Mesenchymal stem cell (in vitro differentiated cells and primary cell): Measurements from ENCODE around the gene GABRG3.

Source experiments
- DNase-seq: peaks from one replicate; pipeline ENCODE4 v3.0.0-alpha.2; 2013
- H2AFZ ChIP-seq: one replicate; pipeline ENCODE4 v1.6.1; 2013; ENCODE audit warnings: low read depth, mild to moderate bottlenecking, control low read depth, inconsistent platforms, low read length, moderate library complexity
- H2AK5ac ChIP-seq: 2 replicates; pipeline ENCODE4 v1.6.1; 2013; ENCODE audit warnings: low read length, moderate library complexity, mild to moderate bottlenecking, inconsistent platforms; ENCODE audit not compliant: severe bottlenecking
- H2BK120ac ChIP-seq: one replicate; pipeline ENCODE4 v1.6.1; 2013; ENCODE audit warnings: low read depth, mild to moderate bottlenecking, inconsistent platforms, low read length, moderate library complexity
- H2BK12ac ChIP-seq, 2 experiments: one replicate each; pipeline ENCODE4 v1.6.1; 2013; ENCODE audit warnings: inconsistent platforms in 2 of 2, low read length in 2 of 2, mild to moderate bottlenecking in 2 of 2, moderate library complexity in 2 of 2, control low read depth in 1 of 2
- H2BK15ac ChIP-seq: one replicate; pipeline ENCODE4 v1.6.1; 2013; ENCODE audit warnings: mild to moderate bottlenecking, low read depth, inconsistent platforms; ENCODE audit not compliant: poor library complexity, severe bottlenecking
- H2BK5ac ChIP-seq: 2 replicates; pipeline ENCODE4 v1.6.1; 2013; ENCODE audit warnings: low read depth, mild to moderate bottlenecking, low read length, control low read depth, inconsistent platforms; ENCODE audit not compliant: poor library complexity, severe bottlenecking
- H3K14ac ChIP-seq, 2 experiments: one replicate each; pipeline ENCODE4 v1.6.1; 2013; ENCODE audit warnings: inconsistent platforms in 2 of 2, low read length in 2 of 2, control low read depth in 1 of 2, mild to moderate bottlenecking in 1 of 2, moderate library complexity in 1 of 2
- H3K18ac ChIP-seq, 2 experiments: one replicate each; pipeline ENCODE4 v1.6.1; 2013; ENCODE audit warnings: inconsistent platforms in 2 of 2, low read length in 2 of 2, control low read depth in 1 of 2, low read depth in 1 of 2, mild to moderate bottlenecking in 1 of 2
- H3K23ac ChIP-seq, 2 experiments: one replicate each; pipeline ENCODE4 v1.6.1; 2013; ENCODE audit warnings: inconsistent platforms in 2 of 2, low read length in 2 of 2, mild to moderate bottlenecking in 2 of 2, moderate library complexity in 2 of 2, control low read depth in 1 of 2
- H3K27ac ChIP-seq: 2 replicates; pipeline ENCODE4 v1.5.1; 2013; ENCODE audit warnings: mild to moderate bottlenecking, moderate library complexity, low read length, control low read depth, inconsistent platforms; ENCODE audit not compliant: poor library complexity, severe bottlenecking
- H3K27me3 ChIP-seq, 2 experiments: 2 replicates each; pipeline versions ENCODE4 v1.6.1 to v1.7.0; 2013; ENCODE audit warnings: low read length in 2 of 2, mild to moderate bottlenecking in 2 of 2, moderate library complexity in 2 of 2, control low read depth in 1 of 2, inconsistent platforms in 1 of 2; ENCODE audit not compliant: control insufficient read depth in 1 of 2, insufficient read depth in 1 of 2
- H3K36me3 ChIP-seq, 2 experiments: 2 replicates each; pipeline versions ENCODE4 v1.6.1 to v1.7.0; 2013; ENCODE audit warnings: low read length in 2 of 2, control low read depth in 1 of 2, inconsistent platforms in 1 of 2, low read depth in 1 of 2, mild to moderate bottlenecking in 1 of 2; ENCODE audit not compliant: insufficient read depth in 2 of 2, control insufficient read depth in 1 of 2
- H3K4ac ChIP-seq, 2 experiments: one replicate each; pipeline ENCODE4 v1.6.1; 2013; ENCODE audit warnings: inconsistent platforms in 2 of 2, low read length in 2 of 2, mild to moderate bottlenecking in 2 of 2, moderate library complexity in 2 of 2, control low read depth in 1 of 2, low read depth in 1 of 2
- H3K4me1 ChIP-seq: 2 replicates; pipeline ENCODE4 v1.6.1; 2013; ENCODE audit warnings: low read depth, low read length, control low read depth; ENCODE audit not compliant: control insufficient read depth, insufficient read depth
- H3K4me2 ChIP-seq: 2 replicates; pipeline ENCODE4 v1.6.1; 2013; ENCODE audit warnings: low read length, mild to moderate bottlenecking, inconsistent platforms; ENCODE audit not compliant: poor library complexity, severe bottlenecking
- H3K4me3 ChIP-seq, 2 experiments: 2 replicates each; pipeline versions ENCODE4 v1.5.1 to v1.7.0; 2013; ENCODE audit warnings: low read length in 2 of 2, mild to moderate bottlenecking in 2 of 2, control low read depth in 1 of 2, low read depth in 1 of 2; ENCODE audit not compliant: insufficient read depth in 1 of 2
- H3K79me1 ChIP-seq: replicated peaks from 2 replicates; pipeline ENCODE4 v1.6.1; 2013; ENCODE audit warnings: mild to moderate bottlenecking, control low read depth, low read length, inconsistent platforms; ENCODE audit not compliant: poor library complexity, severe bottlenecking
- H3K9ac ChIP-seq: 2 replicates; pipeline ENCODE4 v1.7.0; 2013; ENCODE audit warnings: mild to moderate bottlenecking, low read length, moderate library complexity
- H3K9me3 ChIP-seq: 2 replicates; pipeline ENCODE4 v1.7.0; 2013; ENCODE audit warnings: mild to moderate bottlenecking, low read length; ENCODE audit not compliant: control insufficient read depth
- H4K8ac ChIP-seq: one replicate; pipeline ENCODE4 v1.6.1; 2013; ENCODE audit warnings: inconsistent platforms, mild to moderate bottlenecking, low read length, moderate library complexity
- H4K91ac ChIP-seq: one replicate; pipeline ENCODE4 v1.6.1; 2013; ENCODE audit warnings: mild to moderate bottlenecking, low read length, inconsistent platforms
- WGBS: methylation state at CpG from one replicate; pipeline ENCODE4 v1.1.7; 2013; ENCODE audit warnings: mixed read lengths; 5-methylcytosine and 5-hydroxymethylcytosine counted together

GABRG3 gene

DNA sequence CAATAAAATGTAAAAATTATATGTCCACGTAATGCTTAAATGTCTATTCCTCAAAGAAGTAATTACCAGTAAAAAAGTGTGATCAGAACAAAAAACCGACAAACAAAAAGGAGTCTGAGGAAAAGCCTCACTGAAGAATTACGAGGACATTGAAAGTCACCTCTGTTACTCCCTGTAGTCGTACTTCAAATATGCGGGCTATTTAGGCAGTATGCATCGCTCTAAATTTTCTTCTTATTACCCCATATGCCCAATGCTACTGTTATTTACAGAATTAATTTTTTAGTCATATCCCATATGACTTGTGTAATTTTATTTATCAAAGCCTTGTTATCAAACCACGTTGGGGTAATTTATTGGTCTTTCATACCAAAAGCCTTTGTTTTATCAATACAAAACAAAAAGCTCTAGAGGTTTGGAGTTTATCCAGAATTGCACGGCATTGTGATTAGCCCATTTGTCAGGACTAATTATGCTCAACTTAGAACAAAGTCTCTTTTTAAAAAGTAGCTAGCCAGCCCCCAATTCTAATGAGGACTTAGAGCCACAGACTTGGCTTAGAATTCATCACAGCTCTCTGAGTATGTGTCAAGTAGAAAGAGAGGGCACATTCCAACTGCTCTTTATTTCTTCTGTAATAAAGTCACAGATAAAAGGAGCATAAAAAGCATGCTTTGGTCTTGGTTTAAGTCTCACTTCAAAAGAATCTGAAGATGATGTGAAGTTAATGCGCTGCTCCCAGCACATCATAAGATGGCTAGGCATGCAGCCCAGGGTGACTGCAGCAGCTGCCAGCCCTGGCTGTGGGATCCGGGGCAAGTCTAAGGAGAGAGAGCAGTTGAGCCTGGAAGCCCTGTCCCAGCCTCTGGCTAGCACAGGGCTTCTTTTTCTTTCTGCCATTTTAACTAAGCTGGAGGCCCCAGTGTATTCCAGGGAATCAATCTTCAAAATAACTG lies 521.0 kb downstream of the GABRG3 start:
- no peak overlapping the region for H3K4me3 ChIP-seq
- no peak overlapping the region for H2AK5ac ChIP-seq
- no peak overlapping the region for H3K27ac ChIP-seq
- no peaks in the 10 kb centered on the region for H3K27me3 ChIP-seq
- no peak overlapping the region for H2BK120ac ChIP-seq
- no peak overlapping the region for H2BK5ac ChIP-seq
- no peak overlapping the region for H2BK12ac ChIP-seq
- H3K14ac ChIP-seq, result no peak overlapping the region
- no peak overlapping the region for H3K18ac ChIP-seq
- H3K4me1 ChIP-seq, result no peaks in the 10 kb centered on the region
- H3K9me3 ChIP-seq, result peaks cover 3% of the 10 kb centered on the region
- no peak overlapping the region for H4K91ac ChIP-seq
- H3K4ac ChIP-seq, result no peak overlapping the region
- H3K79me1 ChIP-seq, result no peaks in the 10 kb centered on the region
- no peak overlapping the region for H2AFZ ChIP-seq
- no peak overlapping the region for H3K23ac ChIP-seq
- no peaks in the 10 kb centered on the region for H3K36me3 ChIP-seq
- 68% methylated on average over 8 of the region's 10 CpGs for WGBS
- H3K9ac ChIP-seq, result no peak overlapping the region
- H3K4me2 ChIP-seq, result no peak overlapping the region
- DNase-seq, result no peak
- H2BK15ac ChIP-seq, result no peak overlapping the region
- no peak overlapping the region for H4K8ac ChIP-seq

- no peak for DNase-seq
- Histone ChIP-seq H2AFZ (no peak overlapping the region), H2BK5ac (no peak overlapping the region), H3K27ac (no peak overlapping the region), H3K4ac (no peak overlapping the region), H3K27me3 (no peaks in the 10 kb centered on the region), H3K4me3 (no peak overlapping the region), H4K91ac (no peak overlapping the region), H3K23ac (no peak overlapping the region), H3K4me1 (no peaks in the 10 kb centered on the region), H3K18ac (no peak overlapping the region), H2AK5ac (no peak overlapping the region), H2BK120ac (no peak overlapping the region), H3K36me3 (no peaks in the 10 kb centered on the region), H2BK15ac (no peak overlapping the region), H4K8ac (no peak overlapping the region), H3K14ac (no peak overlapping the region), H2BK12ac (no peak overlapping the region), H3K9me3 (peaks cover 15% of the 10 kb centered on the region), H3K9ac (no peak overlapping the region), H3K4me2 (no peak overlapping the region), H3K79me1 (no peaks in the 10 kb centered on the region)
- WGBS, result 87% methylated on average over 3 of the region's 3 CpGs
These were observed 525.0 kb downstream of the GABRG3 start for GRCh38 chr15:27495963-27496459.

DNA sequence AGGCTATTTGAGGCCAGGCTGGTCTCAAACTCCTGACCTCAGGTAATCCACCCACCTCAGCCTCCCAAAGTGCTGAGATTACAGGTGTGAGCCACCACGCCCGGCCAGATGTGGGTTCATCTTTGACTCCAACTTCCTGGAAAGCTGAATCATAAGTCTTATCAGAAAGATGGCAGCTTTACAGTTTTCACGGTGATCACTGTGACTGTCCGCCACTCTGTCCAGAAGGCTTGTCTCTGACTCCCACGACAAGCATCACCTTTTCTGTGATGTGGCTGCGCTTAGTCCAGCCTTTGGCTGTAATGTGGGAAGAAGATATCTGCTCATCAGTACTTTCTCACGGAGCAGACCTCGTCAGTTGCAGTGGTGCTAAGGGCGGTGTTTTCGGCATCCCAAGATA lies 527.7 kb downstream of the GABRG3 start:
- no peak overlapping the region for H4K8ac ChIP-seq
- no peak overlapping the region for H2AFZ ChIP-seq
- no peaks in the 10 kb centered on the region for H3K4me1 ChIP-seq
- H3K36me3 ChIP-seq, result no peaks in the 10 kb centered on the region
- H3K9me3 ChIP-seq, result peaks cover 15% of the 10 kb centered on the region
- 86% methylated on average over 7 of the region's 10 CpGs for WGBS
- no peak overlapping the region for H2BK12ac ChIP-seq
- H2BK5ac ChIP-seq, result no peak overlapping the region
- H3K23ac ChIP-seq, result no peak overlapping the region
- H3K4me2 ChIP-seq, result no peak overlapping the region
- no peak overlapping the region for H2BK15ac ChIP-seq
- no peaks in the 10 kb centered on the region for H3K27me3 ChIP-seq
- H3K9ac ChIP-seq, result no peak overlapping the region
- no peak overlapping the region for H3K18ac ChIP-seq
- H3K4ac ChIP-seq, result no peak overlapping the region
- no peak overlapping the region for H2BK120ac ChIP-seq
- H4K91ac ChIP-seq, result no peak overlapping the region
- H2AK5ac ChIP-seq, result no peak overlapping the region
- H3K27ac ChIP-seq, result no peak overlapping the region
- no peaks in the 10 kb centered on the region for H3K79me1 ChIP-seq
- H3K4me3 ChIP-seq, result no peak overlapping the region
- no peak overlapping the region for H3K14ac ChIP-seq
- DNase-seq, result no peak

GRCh38 chr15:27499191-27499590 lies 528.2 kb downstream of the GABRG3 start:
- Histone ChIP-seq H3K23ac (no peak overlapping the region), H4K8ac (no peak overlapping the region), H3K18ac (no peak overlapping the region), H3K4me1 (no peaks in the 10 kb centered on the region), H3K9me3 (peaks cover 15% of the 10 kb centered on the region), H3K9ac (no peak overlapping the region), H3K14ac (no peak overlapping the region), H2BK15ac (no peak overlapping the region), H3K4me2 (no peak overlapping the region), H2AFZ (no peak overlapping the region), H3K27me3 (no peaks in the 10 kb centered on the region), H3K27ac (no peak overlapping the region), H3K4me3 (no peak overlapping the region), H2AK5ac (no peak overlapping the region), H4K91ac (no peak overlapping the region), H2BK5ac (no peak overlapping the region), H2BK120ac (no peak overlapping the region), H3K4ac (no peak overlapping the region), H3K36me3 (no peaks in the 10 kb centered on the region), H2BK12ac (no peak overlapping the region), H3K79me1 (no peaks in the 10 kb centered on the region)
- DNase-seq, result no peak
- 60% methylated on average over 3 of the region's 4 CpGs for WGBS
